HG02973 (cell line): ENCODE measurements around the gene N4BP2L1.
A peak's percentile ranks its signal among the peaks of the same experiment; 100 is the strongest.

Source experiments
- ATAC-seq: cut with Tn5 transposase; IDR thresholded peaks from one replicate; pipeline ENCODE4 v1.9.1; 2021; ENCODE audit warnings: moderate library complexity; ENCODE audit not compliant: unreplicated experiment

The N4BP2L1 gene

GRCh38 chr13:32432856-32433255, 4.9 kb upstream of the N4BP2L1 start:
- no peak for ATAC-seq

- no peak for ATAC-seq
Observed at GRCh38 chr13:32431361-32431760, 3.4 kb upstream of the N4BP2L1 start.

GRCh38 chr13:32430018-32430747, 2.3 kb upstream of the N4BP2L1 start:
- ATAC-seq: no peak

GRCh38 chr13:32429433-32429909, 1.5 kb upstream of the N4BP2L1 start:
- no peak for ATAC-seq

GRCh38 chr13:32428581-32429432, 877 bp upstream of the N4BP2L1 start:
- no peak for ATAC-seq

- peak; percentile 12 for ATAC-seq
Observed at GRCh38 chr13:32426990-32427851, 709 bp downstream of the N4BP2L1 start.

- ATAC-seq: peak; percentile 34
Observed at GRCh38 chr13:32426191-32426989, 1.5 kb downstream of the N4BP2L1 start.

- no peak for ATAC-seq
Observed at GRCh38 chr13:32425158-32425557, 2.8 kb downstream of the N4BP2L1 start.

GRCh38 chr13:32423592-32423991, 4.3 kb downstream of the N4BP2L1 start:
- ATAC-seq: no peak

- no peak for ATAC-seq
Observed at GRCh38 chr13:32419862-32420261, 8.1 kb downstream of the N4BP2L1 start.

DNA sequence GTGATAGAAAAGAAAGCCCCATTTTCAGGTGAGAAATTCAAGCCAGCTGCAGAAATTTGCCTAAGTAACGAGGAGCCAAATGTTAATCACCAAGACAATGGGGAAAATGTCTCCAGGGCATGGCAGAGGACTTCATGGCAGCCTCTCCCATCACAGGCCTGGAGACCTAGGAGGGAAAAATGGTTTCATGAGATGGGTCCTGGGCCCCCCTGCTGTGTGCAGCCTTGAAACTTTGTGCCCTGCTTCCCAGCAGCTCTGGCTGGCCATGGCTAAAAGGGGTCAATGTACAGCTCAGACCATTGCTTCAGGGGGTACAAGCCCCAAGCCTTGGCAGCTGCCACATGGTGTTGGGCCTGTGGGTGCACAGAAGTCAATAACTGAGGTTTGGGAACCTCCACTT, 9.9 kb downstream of the N4BP2L1 start:
- ATAC-seq: no peak

GRCh38 chr13:32415019-32415418, 12.9 kb downstream of the N4BP2L1 start:
- no peak for ATAC-seq

- ATAC-seq: no peak
Observed at GRCh38 chr13:32414580-32414979, 13.3 kb downstream of the N4BP2L1 start.

DNA sequence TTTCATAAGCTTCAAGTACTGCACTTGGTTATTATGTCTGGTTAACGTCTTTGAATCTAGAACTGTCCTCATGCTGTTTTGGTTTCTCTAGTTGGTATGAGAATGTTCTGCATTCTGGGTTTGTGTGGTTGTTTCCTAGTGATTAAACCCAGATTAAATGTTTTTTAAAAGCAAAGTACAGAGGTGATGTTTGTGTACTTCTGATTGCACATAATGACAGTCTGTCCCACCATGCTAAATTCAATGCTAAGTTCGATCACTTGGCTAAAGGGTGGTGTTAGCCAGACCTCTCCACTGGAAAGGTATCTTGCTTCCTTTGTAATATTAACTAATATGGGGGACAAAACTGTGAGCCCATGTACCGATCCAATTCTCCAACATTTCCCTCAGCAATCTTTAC, 14.6 kb downstream of the N4BP2L1 start:
- ATAC-seq: no peak

DNA sequence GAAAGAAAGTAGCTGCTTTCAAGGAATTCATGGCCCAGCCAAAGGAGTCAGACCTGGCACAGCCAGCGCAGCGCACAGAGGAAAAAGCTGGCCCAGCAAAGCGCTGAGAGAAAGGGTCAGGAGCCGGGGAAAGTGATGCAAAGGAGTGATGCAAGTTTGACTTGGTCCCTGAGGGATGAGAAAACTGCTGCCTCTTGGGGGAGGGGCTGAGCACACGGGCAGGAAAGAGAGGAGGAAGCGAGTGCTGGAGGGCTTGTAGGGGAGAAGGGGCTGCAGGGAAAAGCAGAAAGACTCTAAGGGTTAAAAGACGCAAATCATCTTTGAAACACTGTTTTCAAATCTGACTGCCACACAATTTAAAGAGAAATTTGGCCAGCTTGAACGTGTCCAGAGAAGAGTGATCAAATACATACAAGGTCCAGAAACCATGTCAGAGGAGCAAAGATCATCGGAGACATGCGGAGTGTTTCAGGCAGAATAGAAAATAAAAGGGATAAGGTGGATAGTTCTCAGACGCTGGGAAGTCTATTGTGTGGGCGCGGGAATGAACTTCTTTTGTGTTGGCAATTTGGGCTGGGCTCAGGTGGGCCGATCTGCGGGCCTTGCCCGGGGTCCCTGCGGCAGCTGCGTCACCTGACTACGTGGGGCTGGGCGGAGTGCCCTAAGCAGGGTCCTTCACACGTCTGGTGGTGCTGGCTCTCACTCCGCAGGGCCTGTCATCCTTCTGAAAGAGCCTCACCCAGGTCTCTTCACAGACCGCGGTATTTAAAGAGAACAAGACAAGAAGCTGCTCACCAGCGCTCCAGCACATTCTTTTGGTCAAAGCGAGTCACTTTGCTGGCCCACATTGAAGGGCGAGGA, 18.1 kb downstream of the N4BP2L1 start:
- no peak for ATAC-seq

DNA sequence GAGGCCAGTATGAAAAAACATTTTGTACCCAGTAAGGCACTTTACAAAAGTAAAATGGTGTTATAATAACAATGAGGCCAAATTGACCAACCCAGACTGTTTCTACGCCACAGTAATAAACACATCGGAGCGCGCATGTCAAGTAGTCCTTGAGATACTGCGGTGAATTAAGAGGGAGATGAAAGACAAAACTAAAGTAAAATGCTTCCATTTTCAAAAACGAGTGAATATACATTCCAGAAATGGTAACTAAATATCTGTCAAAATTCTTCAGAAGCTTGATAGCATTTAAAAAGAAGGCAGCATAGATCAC, 19.0 kb downstream of the N4BP2L1 start:
- no peak for ATAC-seq

- ATAC-seq: no peak
Observed at GRCh38 chr13:32408296-32409000, 19.5 kb downstream of the N4BP2L1 start.

- no peak for ATAC-seq
Observed at GRCh38 chr13:32407854-32408253, 20.1 kb downstream of the N4BP2L1 start.

DNA sequence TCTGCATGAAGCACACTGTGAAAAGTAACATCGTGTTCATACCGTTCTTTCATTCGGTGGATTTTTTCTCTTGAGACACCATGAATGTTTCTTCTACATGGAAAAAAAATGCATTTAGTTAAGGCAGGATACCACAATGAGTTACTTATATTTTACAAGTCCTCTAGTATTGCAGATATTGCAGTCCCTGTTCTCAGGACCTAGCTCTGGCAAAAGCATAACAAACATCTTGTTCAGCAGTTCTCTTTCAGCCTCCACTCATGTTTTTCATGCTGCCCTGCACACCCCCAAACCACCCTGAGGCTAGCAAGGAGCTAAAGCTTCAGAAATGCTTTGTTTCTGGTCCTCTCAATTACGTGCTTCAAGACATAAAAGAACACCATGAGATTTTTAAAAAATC, 24.8 kb downstream of the N4BP2L1 start:
- no peak for ATAC-seq
